Measurements from ENCODE around the gene BHLHE23. TPM values are rescaled to one million over a fixed set of nuclear protein-coding genes. Genes with fewer than 3 reads are reported as not detected.

Gene BHLHE23
- total RNA-seq, 1 donor from 2014 or later = not detected

GRCh38 chr20:62957136-62958117 lies 49.3 kb downstream of the BHLHE23 start:
- H3K9me3 Mint-ChIP-seq = no peaks in the 10 kb centered on the region
- no peak for TF ChIP-seq CTCF (conservative IDR thresholded peaks at IDR 0.05)
- no peak overlapping the region for H3K27ac Mint-ChIP-seq
- H3K4me1 Mint-ChIP-seq (ENCODE audit: unreplicated experiment) = no peaks in the 10 kb centered on the region
- H3K4me3 Mint-ChIP-seq = no peak overlapping the region
- H3K36me3 Mint-ChIP-seq = no peaks in the 10 kb centered on the region
- DNase-seq (ENCODE audit: extremely low spot score, unreplicated experiment) = no peak
- no peaks in the 10 kb centered on the region for H3K27me3 Mint-ChIP-seq

GRCh38 chr20:62956387-62957135 lies 50.2 kb downstream of the BHLHE23 start:
- no peaks in the 10 kb centered on the region for H3K4me1 Mint-ChIP-seq (ENCODE audit: unreplicated experiment)
- H3K27me3 Mint-ChIP-seq = no peaks in the 10 kb centered on the region
- DNase-seq (ENCODE audit: extremely low spot score, unreplicated experiment) = peak; percentile 66
- no peak for TF ChIP-seq CTCF (conservative IDR thresholded peaks at IDR 0.05)
- H3K27ac Mint-ChIP-seq = no peak overlapping the region
- H3K36me3 Mint-ChIP-seq = no peaks in the 10 kb centered on the region
- no peaks in the 10 kb centered on the region for H3K9me3 Mint-ChIP-seq
- H3K4me3 Mint-ChIP-seq = no peak overlapping the region

Other genes with a start within 250 kb of the BHLHE23 start
- 8.4 and 14.6 TPM in 2 replicates for gene MRGBP, start 210.5 kb downstream of the BHLHE23 start, total RNA-seq (ENCODE audit: low replicate concordance)
- 42.8 and 49.6 TPM in 2 replicates for gene OGFR, start 202.1 kb downstream of the BHLHE23 start, total RNA-seq (ENCODE audit: low replicate concordance)
- 8.8 and 21.2 TPM in 2 replicates for gene COL9A3, start 189.9 kb downstream of the BHLHE23 start, total RNA-seq (ENCODE audit: low replicate concordance)
- 6.1 and 11.8 TPM in 2 replicates for gene TCFL5, start 145.1 kb downstream of the BHLHE23 start, total RNA-seq (ENCODE audit: low replicate concordance)
- 49.7 and 58.1 TPM in 2 replicates for gene DIDO1, start 80.5 kb downstream of the BHLHE23 start, total RNA-seq (ENCODE audit: low replicate concordance)
- 55.8 and 68.7 TPM in 2 replicates for gene GID8, start 68.8 kb downstream of the BHLHE23 start, total RNA-seq (ENCODE audit: low replicate concordance)
- 3.9 and 5.6 TPM in 2 replicates for gene SLC17A9, start 54.3 kb downstream of the BHLHE23 start, total RNA-seq (ENCODE audit: low replicate concordance)
- 50.4 and 55.6 TPM in 2 replicates for gene YTHDF1, start 209.2 kb upstream of the BHLHE23 start, total RNA-seq (ENCODE audit: low replicate concordance)
- gene BIRC7, start 228.9 kb upstream of the BHLHE23 start, total RNA-seq (ENCODE audit: low replicate concordance) = 1.2 TPM in 1 of 2 replicates, not detected in the other
- 6.5 and 10.2 TPM in 2 replicates for gene NKAIN4, start 247.5 kb upstream of the BHLHE23 start, total RNA-seq (ENCODE audit: low replicate concordance)